Erythroblast (primary cell): ENCODE results near the gene FAM185A.

Experiments used
- GATA1 ChIP-seq: IDR thresholded peaks from 2 replicates; pipeline ENCODE4 v1.6.1; 2011; ENCODE audit warnings: low read depth, mild to moderate bottlenecking, control low read depth, low read length, moderate library complexity
- POLR2A ChIP-seq: IDR thresholded peaks from 2 replicates; pipeline ENCODE4 v1.6.1; 2011; ENCODE audit warnings: mild to moderate bottlenecking, low read length

DNA sequence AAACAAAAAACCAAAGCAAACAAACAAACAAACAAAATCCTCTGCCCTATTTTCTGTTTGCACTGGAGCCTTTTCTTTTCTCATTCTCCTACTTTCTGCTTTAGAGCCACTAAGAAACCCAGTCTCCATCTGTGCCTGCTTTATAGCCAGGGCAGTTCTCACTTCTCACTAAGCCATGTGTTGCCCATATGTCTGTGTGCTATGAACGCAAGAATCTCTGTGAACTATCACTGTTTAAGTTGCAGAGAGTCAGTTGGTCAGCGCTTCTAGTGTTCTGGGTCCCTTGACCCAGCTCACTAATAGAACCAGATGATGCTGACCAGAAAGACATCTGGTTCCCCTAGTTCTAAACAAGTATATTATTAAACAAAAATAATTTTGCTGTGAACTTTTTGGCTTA lies 81.4 kb downstream of the FAM185A start:
- TF ChIP-seq POLR2A (no peak), GATA1 (no peak)
